GM12875 (cell line): Measurements from ENCODE around the gene KLHDC9.

ENCODE experiments used
- H3K4me3 ChIP-seq: one replicate; pipeline ENCODE4 v1.5.1; 2011; ENCODE audit warnings: low read depth, low read length, control low read depth
- CTCF ChIP-seq: IDR thresholded peaks from 2 replicates; pipeline ENCODE4 v1.5.1; 2011; ENCODE audit warnings: low read depth, mild to moderate bottlenecking, control low read depth, inconsistent platforms, low read length, moderate library complexity, borderline replicate concordance; ENCODE audit not compliant: insufficient read depth

Gene KLHDC9

GRCh38 chr1:161132410-161133219 is 34.5 kb downstream of the KLHDC9 start, which contains the start of gene DEDD:
Gene DEDD (minus strand): TSS chr1:161132667. CDS start chr1:161124462, 8,205 bp downstream.
- peak within 1 kb of the TSS; percentile 92 for H3K4me3 ChIP-seq
- no peak for TF ChIP-seq CTCF

GRCh38 chr1:161133220-161133740 is 35.1 kb downstream of the KLHDC9 start:
- TF ChIP-seq CTCF = no peak
- peak overlapping the region; percentile 92 for H3K4me3 ChIP-seq

GRCh38 chr1:161137881-161138280 is 39.7 kb downstream of the KLHDC9 start:
- TF ChIP-seq CTCF = no peak
- H3K4me3 ChIP-seq = no peak overlapping the region

- no peak for TF ChIP-seq CTCF
Observed at GRCh38 chr1:161138431-161138830, 40.3 kb downstream of the KLHDC9 start.

GRCh38 chr1:161139766-161140165 is 41.6 kb downstream of the KLHDC9 start:
- TF ChIP-seq CTCF = peak; percentile 10; the same call in 1 of the 2 replicates
- no peak overlapping the region for H3K4me3 ChIP-seq

More at GRCh38 chr1:161138431-161138830, 40.3 kb downstream of the KLHDC9 start:
- no peak overlapping the region for H3K4me3 ChIP-seq

GRCh38 chr1:161140755-161141400 is 42.7 kb downstream of the KLHDC9 start:
- H3K4me3 ChIP-seq = no peak overlapping the region
- TF ChIP-seq CTCF = no peak
